ENCODE results near the gene PIGH.
A peak's percentile ranks its signal among the peaks of the same experiment; 100 is the strongest.

Gene PIGH

DNA sequence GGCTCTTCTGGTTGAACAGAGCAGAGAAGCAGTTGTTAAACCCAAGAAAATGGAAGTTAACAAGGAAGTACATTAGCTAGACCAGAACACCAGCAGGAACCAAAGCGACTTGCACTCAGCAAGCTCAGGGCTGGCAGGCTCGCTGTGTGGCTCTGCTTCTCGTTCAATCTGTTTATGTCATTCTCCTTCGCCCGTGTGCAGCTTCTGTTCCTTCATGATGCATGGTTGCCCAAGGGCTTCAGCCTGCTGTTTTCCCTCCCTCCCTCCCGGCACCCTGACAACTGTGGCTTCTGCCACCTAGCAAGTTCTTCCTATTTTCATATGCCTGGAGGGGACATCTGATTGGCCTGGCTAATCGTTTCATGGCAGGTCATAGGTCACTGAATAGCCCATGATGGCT, 25.3 kb downstream of the PIGH start:
- Histone ChIP-seq H3K9ac (ENCODE audit: low read depth, low read length, poor library complexity) (peak overlapping the region; percentile 10), H3K4me3 (ENCODE audit: low read length in 2 of 2) (no peak overlapping the region), H4K8ac (ENCODE audit: low read depth, low read length) (no peak overlapping the region), H2AK5ac (ENCODE audit: low read depth, low read length) (no peak overlapping the region), H2BK120ac (ENCODE audit: low read depth, low read length) (no peak overlapping the region), H3K4ac (ENCODE audit: low read length) (no peak overlapping the region), H3K27me3 (ENCODE audit: control insufficient read depth in 3 of 3, insufficient read depth in 3 of 3, low read depth in 1 of 3, low read length in 3 of 3) (no peaks in the 10 kb centered on the region), H3K4me1 (ENCODE audit: control insufficient read depth in 2 of 2, insufficient read depth in 1 of 2, low read depth in 1 of 2, low read length in 2 of 2) (no peaks in the 10 kb centered on the region), H3K27ac (replicated peaks; ENCODE audit: low read length) (no peak overlapping the region), H3K9me3 (replicated peaks in 1 of 2; ENCODE audit: control insufficient read depth in 2 of 2, insufficient read depth in 1 of 2, low read depth in 1 of 2, low read length in 2 of 2) (no peaks in the 10 kb centered on the region), H3K18ac (ENCODE audit: low read length) (no peak overlapping the region), H3K23ac (ENCODE audit: low read depth, low read length, poor library complexity) (no peak overlapping the region), H3K79me1 (ENCODE audit: low read depth, low read length) (no peaks in the 10 kb centered on the region), H3K14ac (ENCODE audit: low read length) (no peak overlapping the region), H3K36me3 (replicated peaks in 1 of 2; ENCODE audit: control insufficient read depth in 2 of 2, insufficient read depth in 2 of 2, low read length in 2 of 2) (peaks cover under 1 to 6% of the 10 kb centered on the region in 2 donors), H3K4me2 (ENCODE audit: insufficient read depth, low read length, poor library complexity, severe bottlenecking) (no peak overlapping the region), H4K91ac (ENCODE audit: low read depth, low read length, poor library complexity) (no peak overlapping the region), H2BK15ac (ENCODE audit: low read length) (no peak overlapping the region), H2BK5ac (ENCODE audit: low read length) (no peak overlapping the region), H2AFZ (ENCODE audit: low read length) (no peak overlapping the region), H2BK12ac (ENCODE audit: low read length) (no peak overlapping the region)
- no peak for DNase-seq (ENCODE audit: low spot score)
- whole genome bisulfite sequencing, 2 donors (ENCODE audit: extremely low coverage in 2 of 2, insufficient read length in 2 of 2, insufficient replicate concordance in 1 of 2) = no CpG with 5 or more reads among the region's 7 CpGs

DNA sequence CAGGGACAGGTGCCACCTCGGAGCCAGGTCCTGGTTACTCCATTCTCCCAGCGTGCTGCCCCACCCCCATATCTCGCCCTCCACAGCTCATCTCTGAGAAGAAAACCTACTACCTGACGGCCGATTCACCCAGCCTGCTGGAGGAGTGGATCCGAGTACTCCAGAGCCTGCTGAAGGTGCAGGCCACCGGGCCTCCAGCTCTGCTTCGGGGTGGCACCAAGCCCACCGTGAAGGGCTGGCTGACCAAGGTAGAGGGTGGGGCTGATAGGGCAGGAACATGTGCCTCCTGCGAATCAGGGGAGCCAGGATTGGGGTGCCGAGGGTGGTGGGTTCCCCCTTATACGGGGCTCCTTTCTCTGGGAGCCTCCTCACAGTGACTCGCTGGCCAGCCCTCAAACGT, 25.9 kb downstream of the PIGH start:
- Histone ChIP-seq H3K4me3 (ENCODE audit: low read length in 2 of 2) (no peak overlapping the region), H2AFZ (ENCODE audit: low read length) (no peak overlapping the region), H3K18ac (ENCODE audit: low read length) (no peak overlapping the region), H3K27ac (replicated peaks; ENCODE audit: low read length) (no peak overlapping the region), H3K9me3 (replicated peaks in 1 of 2; ENCODE audit: control insufficient read depth in 2 of 2, insufficient read depth in 1 of 2, low read depth in 1 of 2, low read length in 2 of 2) (no peaks in the 10 kb centered on the region), H4K91ac (ENCODE audit: low read depth, low read length, poor library complexity) (no peak overlapping the region), H3K36me3 (replicated peaks in 1 of 2; ENCODE audit: control insufficient read depth in 2 of 2, insufficient read depth in 2 of 2, low read length in 2 of 2) (peaks cover 0 to 6% of the 10 kb centered on the region in 2 donors), H3K4me1 (ENCODE audit: control insufficient read depth in 2 of 2, insufficient read depth in 1 of 2, low read depth in 1 of 2, low read length in 2 of 2) (peaks cover 0 to under 1% of the 10 kb centered on the region in 2 donors), H3K79me1 (ENCODE audit: low read depth, low read length) (no peaks in the 10 kb centered on the region), H2AK5ac (ENCODE audit: low read depth, low read length) (no peak overlapping the region), H3K23ac (ENCODE audit: low read depth, low read length, poor library complexity) (no peak overlapping the region), H3K4me2 (ENCODE audit: insufficient read depth, low read length, poor library complexity, severe bottlenecking) (no peak overlapping the region), H2BK5ac (ENCODE audit: low read length) (no peak overlapping the region), H3K9ac (ENCODE audit: low read depth, low read length, poor library complexity) (peak overlapping the region; percentile 35), H4K8ac (ENCODE audit: low read depth, low read length) (peak overlapping the region; percentile 74), H3K14ac (ENCODE audit: low read length) (no peak overlapping the region), H2BK12ac (ENCODE audit: low read length) (no peak overlapping the region), H3K4ac (ENCODE audit: low read length) (no peak overlapping the region), H3K27me3 (ENCODE audit: control insufficient read depth in 3 of 3, insufficient read depth in 3 of 3, low read depth in 1 of 3, low read length in 3 of 3) (no peaks in the 10 kb centered on the region), H2BK15ac (ENCODE audit: low read length) (no peak overlapping the region), H2BK120ac (ENCODE audit: low read depth, low read length) (no peak overlapping the region)
- no peak for DNase-seq (ENCODE audit: low spot score)
- WGBS, 2 donors (ENCODE audit: extremely low coverage in 2 of 2, insufficient read length in 2 of 2, insufficient replicate concordance in 1 of 2) = no CpG with 5 or more reads among the region's 14 CpGs

DNA sequence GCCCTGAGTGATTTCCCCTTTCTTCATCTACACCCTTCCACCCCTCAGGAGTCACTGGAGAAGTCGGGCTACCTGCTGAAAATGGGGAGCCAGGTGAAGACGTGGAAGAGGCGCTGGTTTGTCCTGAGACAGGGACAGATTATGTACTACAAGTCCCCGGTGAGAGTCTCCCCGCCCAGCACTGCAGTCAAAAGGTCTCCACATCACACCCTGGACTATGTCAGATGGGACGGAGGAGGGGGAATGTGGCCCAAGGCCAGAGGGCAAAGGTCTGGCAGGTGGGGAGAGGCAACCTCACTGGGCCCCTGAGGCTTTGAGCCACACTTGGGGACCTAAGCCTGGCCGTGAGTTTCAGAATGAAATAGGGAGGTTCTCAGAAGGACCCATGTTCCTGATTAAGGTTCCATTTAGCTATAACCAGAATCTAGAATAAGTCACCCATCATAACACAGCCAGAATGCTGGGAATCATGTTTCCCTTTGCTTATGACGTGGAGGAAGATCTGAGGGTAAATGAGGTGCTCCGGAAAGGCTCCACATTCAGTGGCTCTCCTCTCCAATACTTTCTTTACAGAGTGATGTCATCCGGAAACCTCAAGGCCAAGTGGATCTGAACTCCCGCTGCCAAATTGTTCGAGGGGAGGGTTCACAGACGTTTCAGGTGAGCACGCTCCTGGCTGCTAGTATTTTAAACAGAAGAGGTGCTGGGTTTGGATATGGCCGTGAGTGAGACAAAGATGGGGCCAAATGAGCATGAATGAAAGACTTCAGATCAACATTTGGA, 26.6 kb downstream of the PIGH start:
- no peak overlapping the region for H3K4ac ChIP-seq (ENCODE audit: low read length)
- H3K27ac ChIP-seq (replicated peaks; ENCODE audit: low read length) = no peak overlapping the region
- H3K23ac ChIP-seq (ENCODE audit: low read depth, low read length, poor library complexity) = no peak overlapping the region
- no peak overlapping the region for H2BK120ac ChIP-seq (ENCODE audit: low read depth, low read length)
- H2BK15ac ChIP-seq (ENCODE audit: low read length) = no peak overlapping the region
- no peaks in the 10 kb centered on the region for H3K79me1 ChIP-seq (ENCODE audit: low read depth, low read length)
- H3K18ac ChIP-seq (ENCODE audit: low read length) = no peak overlapping the region
- no peak overlapping the region for H3K4me2 ChIP-seq (ENCODE audit: insufficient read depth, low read length, poor library complexity, severe bottlenecking)
- H2BK5ac ChIP-seq (ENCODE audit: low read length) = no peak overlapping the region
- no peak overlapping the region for H3K14ac ChIP-seq (ENCODE audit: low read length)
- DNase-seq (ENCODE audit: low spot score) = no peak
- no peak overlapping the region for H2AFZ ChIP-seq (ENCODE audit: low read length)
- H3K9me3 ChIP-seq (replicated peaks in 1 of 2; ENCODE audit: control insufficient read depth in 2 of 2, insufficient read depth in 1 of 2, low read depth in 1 of 2, low read length in 2 of 2) = no peaks in the 10 kb centered on the region
- no peak overlapping the region for H2AK5ac ChIP-seq (ENCODE audit: low read depth, low read length)
- peaks cover 0 to 1% of the 10 kb centered on the region in 2 donors for H3K4me1 ChIP-seq (ENCODE audit: control insufficient read depth in 2 of 2, insufficient read depth in 1 of 2, low read depth in 1 of 2, low read length in 2 of 2)
- peaks cover 0 to 3% of the 10 kb centered on the region in 2 donors for H3K36me3 ChIP-seq (replicated peaks in 1 of 2; ENCODE audit: control insufficient read depth in 2 of 2, insufficient read depth in 2 of 2, low read length in 2 of 2)
- WGBS, 2 donors (ENCODE audit: extremely low coverage in 2 of 2, insufficient read length in 2 of 2, insufficient replicate concordance in 1 of 2) = no CpG with 5 or more reads among the region's 15 CpGs
- no peak overlapping the region for H3K9ac ChIP-seq (ENCODE audit: low read depth, low read length, poor library complexity)
- H3K27me3 ChIP-seq (ENCODE audit: control insufficient read depth in 3 of 3, insufficient read depth in 3 of 3, low read depth in 1 of 3, low read length in 3 of 3) = no peaks in the 10 kb centered on the region
- H2BK12ac ChIP-seq (ENCODE audit: low read length) = no peak overlapping the region
- H3K4me3 ChIP-seq (ENCODE audit: low read length in 2 of 2) = no peak overlapping the region
- H4K8ac ChIP-seq (ENCODE audit: low read depth, low read length) = no peak overlapping the region
- H4K91ac ChIP-seq (ENCODE audit: low read depth, low read length, poor library complexity) = no peak overlapping the region

DNA sequence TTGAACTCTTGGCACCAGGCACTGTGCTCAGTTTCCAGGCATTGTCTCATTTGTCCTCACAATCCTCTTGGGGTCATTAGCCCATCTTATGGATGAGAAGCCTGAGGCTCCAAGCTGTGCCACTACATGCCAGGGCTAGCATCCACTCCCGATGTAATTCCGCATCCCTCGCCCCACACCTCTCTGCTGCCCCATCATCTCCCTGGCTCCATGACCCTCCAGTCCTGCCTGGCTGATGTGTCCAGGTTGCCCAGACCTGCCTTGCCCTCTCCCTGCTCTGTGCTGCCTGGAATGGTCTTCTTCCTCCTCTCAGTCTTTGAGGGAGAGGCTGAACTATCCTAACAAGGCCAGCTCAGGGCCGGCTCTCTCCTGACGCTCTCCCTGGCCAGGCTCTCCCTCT, 27.5 kb downstream of the PIGH start:
- Histone ChIP-seq H3K9me3 (replicated peaks in 1 of 2; ENCODE audit: control insufficient read depth in 2 of 2, insufficient read depth in 1 of 2, low read depth in 1 of 2, low read length in 2 of 2) (no peaks in the 10 kb centered on the region), H3K4ac (ENCODE audit: low read length) (no peak overlapping the region), H2AFZ (ENCODE audit: low read length) (no peak overlapping the region), H4K91ac (ENCODE audit: low read depth, low read length, poor library complexity) (no peak overlapping the region), H3K4me3 (ENCODE audit: low read length in 2 of 2) (peak overlapping the region in 1 of 2 donors; percentile 9), H3K27me3 (ENCODE audit: control insufficient read depth in 3 of 3, insufficient read depth in 3 of 3, low read depth in 1 of 3, low read length in 3 of 3) (no peaks in the 10 kb centered on the region), H2AK5ac (ENCODE audit: low read depth, low read length) (no peak overlapping the region), H3K9ac (ENCODE audit: low read depth, low read length, poor library complexity) (no peak overlapping the region), H3K14ac (ENCODE audit: low read length) (peak overlapping the region; percentile 91), H2BK5ac (ENCODE audit: low read length) (no peak overlapping the region), H3K4me2 (ENCODE audit: insufficient read depth, low read length, poor library complexity, severe bottlenecking) (no peak overlapping the region), H3K23ac (ENCODE audit: low read depth, low read length, poor library complexity) (no peak overlapping the region), H3K18ac (ENCODE audit: low read length) (no peak overlapping the region), H4K8ac (ENCODE audit: low read depth, low read length) (no peak overlapping the region), H3K27ac (replicated peaks; ENCODE audit: low read length) (no peak overlapping the region), H2BK120ac (ENCODE audit: low read depth, low read length) (no peak overlapping the region), H3K4me1 (ENCODE audit: control insufficient read depth in 2 of 2, insufficient read depth in 1 of 2, low read depth in 1 of 2, low read length in 2 of 2) (peaks cover 0 to 2% of the 10 kb centered on the region in 2 donors), H2BK15ac (ENCODE audit: low read length) (no peak overlapping the region), H2BK12ac (ENCODE audit: low read length) (no peak overlapping the region), H3K79me1 (ENCODE audit: low read depth, low read length) (no peaks in the 10 kb centered on the region), H3K36me3 (replicated peaks in 1 of 2; ENCODE audit: control insufficient read depth in 2 of 2, insufficient read depth in 2 of 2, low read length in 2 of 2) (no peaks in the 10 kb centered on the region)
- WGBS, 2 donors (ENCODE audit: extremely low coverage in 2 of 2, insufficient read length in 2 of 2, insufficient replicate concordance in 1 of 2) = no CpG with 5 or more reads among the region's 5 CpGs
- DNase-seq (ENCODE audit: low spot score) = no peak
